ENCODE data around the gene MRPS18C.
"Not testable (repeated sequence)": the region's sequence is repeated elsewhere in the genome, so short reads cannot be mapped to it uniquely, and the experiment has no call there.

Gene MRPS18C

GRCh38 chr4:83498187-83498586, 42.3 kb downstream of the MRPS18C start:
- DNase-seq (ENCODE audit: low spot score): no peak

- DNase-seq (ENCODE audit: low spot score): not testable (repeated sequence)
Measured at GRCh38 chr4:83501671-83502070, 45.8 kb downstream of the MRPS18C start.

GRCh38 chr4:83503974-83504373, 48.1 kb downstream of the MRPS18C start:
- no peak for DNase-seq (ENCODE audit: low spot score)

- DNase-seq (ENCODE audit: low spot score): no peak
Measured at GRCh38 chr4:83504503-83504902, 48.6 kb downstream of the MRPS18C start.

GRCh38 chr4:83504996-83505395, 49.1 kb downstream of the MRPS18C start:
- DNase-seq (ENCODE audit: low spot score): no peak

- DNase-seq (ENCODE audit: low spot score): peak; percentile 37
Measured at GRCh38 chr4:83509156-83509585, 53.3 kb downstream of the MRPS18C start.

- no peak for DNase-seq (ENCODE audit: low spot score)
Measured at GRCh38 chr4:83510442-83510841, 54.6 kb downstream of the MRPS18C start.
